ENCODE measurements around the gene CAV1. TPM values are rescaled to one million over a fixed set of nuclear protein-coding genes. Genes with fewer than 3 reads are reported as not detected.

The CAV1 gene
- total RNA-seq, 4 donors from 2014 or later, result 52.2 to 73.8 (median 62.2) TPM

DNA sequence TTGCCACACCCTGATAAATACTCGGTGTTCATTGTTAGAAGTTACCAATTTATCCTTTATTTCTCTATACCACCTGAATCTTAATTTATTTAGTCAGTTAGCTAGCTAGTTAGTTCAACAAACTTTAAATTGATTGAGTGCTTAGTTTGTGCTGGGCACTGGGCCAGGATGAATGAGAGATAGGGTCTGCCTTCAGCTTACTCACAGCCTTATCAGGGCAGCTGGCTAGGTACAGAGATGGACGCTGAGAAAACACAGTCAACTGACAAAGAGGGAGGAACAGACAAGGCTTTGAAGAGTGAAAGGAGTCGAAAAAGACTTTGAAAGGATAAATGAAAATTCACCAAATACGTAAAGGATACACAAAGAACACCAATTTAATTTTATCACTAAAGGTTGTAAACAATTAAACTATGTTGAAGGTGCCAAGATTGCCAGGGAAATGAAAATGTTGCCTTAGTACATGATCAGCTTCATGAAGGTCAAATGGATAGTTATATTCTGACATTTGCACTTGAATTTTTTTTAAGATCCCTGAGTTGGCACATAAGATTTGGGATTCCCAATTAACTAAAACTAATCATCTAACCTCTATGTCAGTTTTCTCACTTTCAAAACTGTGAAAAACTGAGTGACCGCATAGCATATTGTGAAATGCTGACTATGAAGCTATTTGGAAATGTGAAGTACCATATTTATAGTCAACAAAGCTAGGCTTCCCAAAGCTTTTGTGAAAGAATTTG lies 23.2 kb upstream of the CAV1 start:
- intact Hi-C loops (cut with DNase I; ENCODE audit: low total_unique reads) (no loop called here), in situ Hi-C loops (cut with MboI; ENCODE audit: low pct_ligation_motif_present in 1 of 4, low pct_unique_long_range_greater_than_20kb in 1 of 4, low sequenced_read_pairs in 3 of 4) (no loop called here)
- no peak for DNase-seq
- TF ChIP-seq, protein P1, sequence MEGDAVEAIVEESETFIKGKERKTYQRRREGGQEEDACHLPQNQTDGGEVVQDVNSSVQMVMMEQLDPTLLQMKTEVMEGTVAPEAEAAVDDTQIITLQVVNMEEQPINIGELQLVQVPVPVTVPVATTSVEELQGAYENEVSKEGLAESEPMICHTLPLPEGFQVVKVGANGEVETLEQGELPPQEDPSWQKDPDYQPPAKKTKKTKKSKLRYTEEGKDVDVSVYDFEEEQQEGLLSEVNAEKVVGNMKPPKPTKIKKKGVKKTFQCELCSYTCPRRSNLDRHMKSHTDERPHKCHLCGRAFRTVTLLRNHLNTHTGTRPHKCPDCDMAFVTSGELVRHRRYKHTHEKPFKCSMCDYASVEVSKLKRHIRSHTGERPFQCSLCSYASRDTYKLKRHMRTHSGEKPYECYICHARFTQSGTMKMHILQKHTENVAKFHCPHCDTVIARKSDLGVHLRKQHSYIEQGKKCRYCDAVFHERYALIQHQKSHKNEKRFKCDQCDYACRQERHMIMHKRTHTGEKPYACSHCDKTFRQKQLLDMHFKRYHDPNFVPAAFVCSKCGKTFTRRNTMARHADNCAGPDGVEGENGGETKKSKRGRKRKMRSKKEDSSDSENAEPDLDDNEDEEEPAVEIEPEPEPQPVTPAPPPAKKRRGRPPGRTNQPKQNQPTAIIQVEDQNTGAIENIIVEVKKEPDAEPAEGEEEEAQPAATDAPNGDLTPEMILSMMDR (IDR thresholded peaks at IDR 0.05), result no peak
- H3K4me3 ChIP-seq, result peak overlapping the region in 3 of 4 donors; percentile 10 to 56 (median 44)
- H3K9me3 ChIP-seq, result no peaks in the 10 kb centered on the region
- H3K27ac ChIP-seq, result peak overlapping the region; percentile 83 to 90 (median 86)
- H3K27me3 ChIP-seq, result peaks cover 5% of the 10 kb centered on the region
- no peaks in the 10 kb centered on the region for H3K36me3 ChIP-seq
- WGBS, 2 donors (ENCODE audit: low coverage in 1 of 2), result 41 to 49% methylated on average over 5 of the region's 5 CpGs
- peaks cover 0 to 21% (median 13%) of the 10 kb centered on the region in 4 donors for H3K4me1 ChIP-seq

DNA sequence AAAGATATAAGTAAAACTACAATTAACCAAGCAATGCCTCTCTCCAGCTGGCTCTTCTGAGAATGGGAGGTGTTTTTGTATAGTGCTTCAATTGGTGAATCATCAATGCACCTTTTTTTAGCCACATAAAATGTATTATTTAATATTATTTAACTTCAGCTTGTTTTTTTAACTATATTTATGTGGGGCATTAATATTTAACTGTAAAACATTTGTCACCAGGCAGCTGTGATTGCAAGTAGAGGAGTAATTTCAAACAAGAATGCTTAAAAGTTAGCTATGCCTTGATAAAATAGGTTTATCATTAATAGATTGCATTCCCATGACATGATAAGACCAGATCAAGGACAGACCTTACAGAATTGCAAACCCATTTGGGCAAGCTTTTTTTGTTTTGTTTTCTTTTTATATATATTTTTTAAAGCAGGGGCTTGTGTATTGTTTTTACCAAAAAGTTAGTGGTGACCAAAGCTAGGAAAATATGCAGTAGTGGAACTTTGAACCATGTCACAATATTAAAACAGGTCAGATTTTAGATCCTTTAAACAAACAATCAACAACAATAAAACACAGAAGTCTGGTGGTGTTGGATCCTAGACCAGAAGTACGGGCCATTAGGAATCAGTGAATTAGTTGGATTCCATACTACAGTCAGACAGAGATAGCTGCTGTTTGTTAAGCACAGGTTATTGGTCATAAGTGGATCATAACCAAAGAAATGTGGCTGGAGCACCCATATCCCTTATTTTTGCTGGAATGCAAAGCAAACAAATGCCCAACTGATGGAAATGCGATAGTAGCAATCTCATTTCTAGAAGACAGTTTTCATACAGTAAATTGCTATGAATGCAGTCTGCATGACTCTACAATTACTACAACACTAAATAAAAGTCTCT lies 22.4 kb upstream of the CAV1 start:
- DNase-seq, result no peak
- no peaks in the 10 kb centered on the region for H3K36me3 ChIP-seq
- H3K27ac ChIP-seq, result peak overlapping the region; percentile 83 to 90 (median 86)
- TF ChIP-seq, protein P1 (IDR thresholded peaks at IDR 0.05), result no peak
- TF ChIP-seq POLR2A (IDR thresholded peaks at IDR 0.05), result no peak
- no peak for TF ChIP-seq EP300 (IDR thresholded peaks at IDR 0.05; ENCODE audit: low read depth)
- TF ChIP-seq POLR2AphosphoS5 (IDR thresholded peaks at IDR 0.05), result no peak
- peaks cover 5% of the 10 kb centered on the region for H3K27me3 ChIP-seq
- peaks cover 0 to 21% (median 13%) of the 10 kb centered on the region in 4 donors for H3K4me1 ChIP-seq
- no peaks in the 10 kb centered on the region for H3K9me3 ChIP-seq
- in situ Hi-C loops (cut with MboI; ENCODE audit: low pct_ligation_motif_present in 1 of 4, low pct_unique_long_range_greater_than_20kb in 1 of 4, low sequenced_read_pairs in 3 of 4) (no loop called here), intact Hi-C loops (cut with DNase I; ENCODE audit: low total_unique reads) (no loop called here)
- peak overlapping the region in 1 of 4 donors; percentile 56 for H3K4me3 ChIP-seq
- WGBS, 2 donors (ENCODE audit: low coverage in 1 of 2), result 82 to 92% methylated on average over 2 of the region's 2 CpGs

DNA sequence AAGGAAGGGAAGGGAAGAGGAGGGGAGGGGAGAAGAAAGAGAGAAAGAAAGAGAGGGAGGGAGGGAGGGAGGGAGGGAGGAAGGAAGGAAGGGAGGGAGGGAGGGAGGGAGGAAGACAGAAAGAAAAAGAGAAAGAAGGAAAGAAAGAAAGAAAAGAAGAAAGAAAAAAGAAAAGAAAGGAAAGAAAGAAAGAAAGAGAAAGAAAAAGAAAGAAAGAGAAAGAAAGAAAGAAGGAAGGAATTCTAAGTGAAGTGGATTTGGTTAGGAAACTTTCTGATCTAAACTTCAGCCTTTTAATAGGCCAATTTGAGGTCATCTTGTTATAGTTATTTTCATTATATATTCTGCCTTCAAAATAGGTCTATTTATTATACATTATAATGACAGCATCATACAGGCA lies 21.0 kb upstream of the CAV1 start:
- Histone ChIP-seq H3K27ac (peak overlapping the region in 2 of 4 donors; percentile 31 to 39), H3K4me1 (peaks cover 0 to 21% (median 13%) of the 10 kb centered on the region in 4 donors), H3K36me3 (no peaks in the 10 kb centered on the region), H3K9me3 (no peaks in the 10 kb centered on the region), H3K27me3 (peaks cover 5% of the 10 kb centered on the region), H3K4me3 (no peak overlapping the region)
- in situ Hi-C loops (cut with MboI; ENCODE audit: low pct_ligation_motif_present in 1 of 4, low pct_unique_long_range_greater_than_20kb in 1 of 4, low sequenced_read_pairs in 3 of 4) (no loop called here), intact Hi-C loops (cut with DNase I; ENCODE audit: low total_unique reads) (no loop called here)
- no peak for DNase-seq
- TF ChIP-seq, protein P1 (IDR thresholded peaks at IDR 0.05), result no peak
- no peak for TF ChIP-seq EP300 (IDR thresholded peaks at IDR 0.05; ENCODE audit: low read depth)
- no peak for TF ChIP-seq POLR2A (IDR thresholded peaks at IDR 0.05)
- no peak for TF ChIP-seq POLR2AphosphoS5 (IDR thresholded peaks at IDR 0.05)

DNA sequence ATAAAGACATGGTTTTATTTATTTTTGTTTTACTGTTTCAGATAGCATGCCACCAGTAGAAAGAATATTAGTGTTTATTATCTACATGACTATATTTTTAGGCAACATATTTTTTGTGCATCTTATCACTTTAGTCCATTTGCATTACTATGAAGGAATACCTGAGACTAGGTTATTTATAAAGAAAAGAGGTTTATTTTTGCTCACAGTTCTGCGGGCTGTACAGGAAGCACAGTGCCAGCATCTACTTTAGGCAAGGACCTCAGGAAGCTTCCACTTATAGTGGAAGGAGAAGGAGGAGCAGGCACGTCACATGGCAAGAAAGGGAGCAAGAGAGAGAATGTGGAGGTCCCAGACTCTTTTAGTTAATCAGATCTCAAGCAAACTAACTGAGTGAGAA lies 19.6 kb upstream of the CAV1 start:
- peak overlapping the region in 2 of 4 donors; percentile 10 to 39 for H3K27ac ChIP-seq
- WGBS, 2 donors (ENCODE audit: low coverage in 1 of 2), result 42 to 90% methylated on average over 2 of the region's 2 CpGs
- H3K27me3 ChIP-seq, result peaks cover 5% of the 10 kb centered on the region
- no peak overlapping the region for H3K4me3 ChIP-seq
- H3K9me3 ChIP-seq, result no peaks in the 10 kb centered on the region
- in situ Hi-C loops (cut with MboI; ENCODE audit: low pct_ligation_motif_present in 1 of 4, low pct_unique_long_range_greater_than_20kb in 1 of 4, low sequenced_read_pairs in 3 of 4) (no loop called here), intact Hi-C loops (cut with DNase I; ENCODE audit: low total_unique reads) (no loop called here)
- no peak for TF ChIP-seq EP300 (IDR thresholded peaks at IDR 0.05; ENCODE audit: low read depth)
- TF ChIP-seq, protein P1 (IDR thresholded peaks at IDR 0.05), result no peak
- no peaks in the 10 kb centered on the region for H3K36me3 ChIP-seq
- peaks cover 0 to 21% (median 4%) of the 10 kb centered on the region in 4 donors for H3K4me1 ChIP-seq
- no peak for DNase-seq
